ENCODE results near the gene CELF2. TPM values are rescaled to one million over a fixed set of nuclear protein-coding genes. Genes with fewer than 3 reads are reported as not detected.
"Not testable (repeated sequence)": the region's sequence is repeated elsewhere in the genome, so short reads cannot be mapped to it uniquely, and the experiment has no call there.

Gene CELF2
- total and polyA plus RNA-seq, 2 experiments from 2014 or later, result 16.6 to 26.9 TPM

DNA sequence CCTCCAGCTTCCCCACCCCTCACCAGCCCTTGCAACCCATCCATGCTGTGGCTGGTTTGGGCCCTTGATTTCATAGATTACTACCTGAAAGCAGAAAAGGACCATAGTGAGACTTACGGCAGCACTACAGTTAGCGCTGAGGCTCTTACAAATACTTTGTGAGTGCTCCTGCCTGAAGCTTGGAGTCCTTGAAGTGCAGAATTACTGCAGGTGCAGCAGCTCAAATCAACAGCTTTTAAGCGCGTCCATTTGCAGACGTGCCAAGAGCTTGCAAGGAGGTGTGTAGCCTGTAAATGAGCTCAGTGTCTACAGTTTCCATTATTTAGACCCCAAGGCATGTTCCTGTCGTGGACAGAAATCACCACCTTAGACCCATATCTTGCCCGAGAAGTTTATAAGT, 103.0 kb downstream of the CELF2 start:
- Histone ChIP-seq H3K79me2 (no peaks in the 10 kb centered on the region), H3K9me2 (replicated peaks; ENCODE audit: insufficient read depth) (no peaks in the 10 kb centered on the region), H3K4me2 (no peak overlapping the region), H3K27me3 (no peaks in the 10 kb centered on the region), H3K9me3 (ENCODE audit: low read depth) (no peaks in the 10 kb centered on the region), H3K36me3 (replicated peaks; ENCODE audit: insufficient read depth, low read depth) (no peaks in the 10 kb centered on the region), H3K4me3 (no peak overlapping the region), H3K4me1 (ENCODE audit: insufficient read depth) (no peaks in the 10 kb centered on the region), H4K20me1 (ENCODE audit: insufficient read depth, poor library complexity, severe bottlenecking) (no peaks in the 10 kb centered on the region), H2AFZ (no peak overlapping the region), H3K27ac (no peak overlapping the region)
- DNase-seq (ENCODE audit: low spot score), result no peak
- WGBS (ENCODE audit: low lambda C conversion rate, missing lambda C conversion rate), result 91% methylated on average over 7 of the region's 7 CpGs
- TF ChIP-seq CTCF (IDR thresholded peaks at IDR 0.05; ENCODE audit: poor library complexity) (no peak), EZH2phosphoT487 (IDR thresholded peaks at IDR 0.05; ENCODE audit: low read depth, severe bottlenecking, unreplicated experiment) (no peak), EZH2 (IDR thresholded peaks at IDR 0.05; ENCODE audit: borderline replicate concordance) (no peak)

DNA sequence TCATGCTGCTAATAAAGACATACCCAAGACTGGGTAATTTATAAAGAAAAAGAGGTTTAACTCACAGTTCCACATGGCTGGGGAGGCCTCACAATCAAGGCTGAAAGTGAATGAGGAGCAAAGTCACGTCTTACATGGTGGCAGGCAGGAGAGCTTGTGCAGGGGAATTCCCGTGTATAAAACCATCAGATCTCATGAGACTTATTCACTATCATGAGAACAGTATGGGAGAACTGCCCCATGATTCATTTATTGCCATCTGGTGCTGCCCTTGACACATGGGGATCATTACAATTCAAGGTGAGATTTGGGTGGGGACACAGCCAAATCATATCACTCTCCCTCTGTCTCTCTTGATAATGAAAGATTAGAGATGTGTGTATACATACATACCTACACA, 106.2 kb downstream of the CELF2 start:
- H2AFZ ChIP-seq; H3K4me2 ChIP-seq; H3K9me3 ChIP-seq (ENCODE audit: low read depth); H3K4me3 ChIP-seq; DNase-seq (ENCODE audit: low spot score); H3K36me3 ChIP-seq (replicated peaks; ENCODE audit: insufficient read depth, low read depth); H3K9me2 ChIP-seq (replicated peaks; ENCODE audit: insufficient read depth); H3K27ac ChIP-seq; H3K4me1 ChIP-seq (ENCODE audit: insufficient read depth); H3K27me3 ChIP-seq; H4K20me1 ChIP-seq (ENCODE audit: insufficient read depth, poor library complexity, severe bottlenecking); H3K79me2 ChIP-seq: not testable (repeated sequence)
- WGBS (ENCODE audit: low lambda C conversion rate, missing lambda C conversion rate), result 70% methylated on average over 2 of the region's 2 CpGs

GRCh38 chr10:11125004-11125403, 107.3 kb downstream of the CELF2 start:
- no peaks in the 10 kb centered on the region for H3K4me1 ChIP-seq (ENCODE audit: insufficient read depth)
- H3K4me2 ChIP-seq, result no peak overlapping the region
- TF ChIP-seq CTCF (IDR thresholded peaks at IDR 0.05; ENCODE audit: poor library complexity) (no peak), EZH2 (IDR thresholded peaks at IDR 0.05; ENCODE audit: borderline replicate concordance) (no peak), EZH2phosphoT487 (IDR thresholded peaks at IDR 0.05; ENCODE audit: low read depth, severe bottlenecking, unreplicated experiment) (no peak)
- H2AFZ ChIP-seq, result no peak overlapping the region
- no peak overlapping the region for H3K4me3 ChIP-seq
- no peaks in the 10 kb centered on the region for H3K79me2 ChIP-seq
- no peak overlapping the region for H3K27ac ChIP-seq
- WGBS (ENCODE audit: low lambda C conversion rate, missing lambda C conversion rate), result 67% methylated on average over 3 of the region's 3 CpGs
- no peaks in the 10 kb centered on the region for H3K36me3 ChIP-seq (replicated peaks; ENCODE audit: insufficient read depth, low read depth)
- no peaks in the 10 kb centered on the region for H3K9me3 ChIP-seq (ENCODE audit: low read depth)
- no peaks in the 10 kb centered on the region for H3K27me3 ChIP-seq
- no peaks in the 10 kb centered on the region for H4K20me1 ChIP-seq (ENCODE audit: insufficient read depth, poor library complexity, severe bottlenecking)
- H3K9me2 ChIP-seq (replicated peaks; ENCODE audit: insufficient read depth), result no peaks in the 10 kb centered on the region
- no peak for DNase-seq (ENCODE audit: low spot score)

DNA sequence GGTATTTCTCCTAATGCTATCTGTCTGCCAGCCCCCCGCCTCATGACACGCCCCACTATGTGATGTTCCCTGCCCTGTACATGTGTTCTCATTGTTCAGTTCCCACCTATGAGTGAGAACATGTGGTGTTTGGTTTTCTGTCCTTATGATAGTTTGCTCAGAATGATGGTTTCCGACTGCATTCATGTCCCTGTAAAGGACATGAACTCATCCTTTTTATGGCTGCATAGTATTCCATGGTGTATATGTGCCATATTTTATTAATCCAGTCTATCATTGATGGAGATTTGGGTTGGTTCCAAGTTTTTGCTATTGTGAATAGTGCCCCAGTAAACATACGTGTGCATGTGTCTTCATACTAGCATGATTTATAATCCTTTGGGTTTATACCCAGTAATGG, 109.3 kb downstream of the CELF2 start:
- WGBS (ENCODE audit: low lambda C conversion rate, missing lambda C conversion rate), result 92% methylated on average over 4 of the region's 4 CpGs

More for the DNA sequence above, 109.3 kb downstream of the CELF2 start:
- H3K27ac ChIP-seq; H3K9me3 ChIP-seq (ENCODE audit: low read depth); H3K4me3 ChIP-seq; H3K36me3 ChIP-seq (replicated peaks; ENCODE audit: insufficient read depth, low read depth); H3K4me1 ChIP-seq (ENCODE audit: insufficient read depth); H4K20me1 ChIP-seq (ENCODE audit: insufficient read depth, poor library complexity, severe bottlenecking); DNase-seq (ENCODE audit: low spot score); H3K9me2 ChIP-seq (replicated peaks; ENCODE audit: insufficient read depth); H2AFZ ChIP-seq; H3K79me2 ChIP-seq; H3K4me2 ChIP-seq; H3K27me3 ChIP-seq: not testable (repeated sequence)

Measured in hepatocyte (in vitro differentiated cells).